ENCODE data around the gene SYP.

DNA sequence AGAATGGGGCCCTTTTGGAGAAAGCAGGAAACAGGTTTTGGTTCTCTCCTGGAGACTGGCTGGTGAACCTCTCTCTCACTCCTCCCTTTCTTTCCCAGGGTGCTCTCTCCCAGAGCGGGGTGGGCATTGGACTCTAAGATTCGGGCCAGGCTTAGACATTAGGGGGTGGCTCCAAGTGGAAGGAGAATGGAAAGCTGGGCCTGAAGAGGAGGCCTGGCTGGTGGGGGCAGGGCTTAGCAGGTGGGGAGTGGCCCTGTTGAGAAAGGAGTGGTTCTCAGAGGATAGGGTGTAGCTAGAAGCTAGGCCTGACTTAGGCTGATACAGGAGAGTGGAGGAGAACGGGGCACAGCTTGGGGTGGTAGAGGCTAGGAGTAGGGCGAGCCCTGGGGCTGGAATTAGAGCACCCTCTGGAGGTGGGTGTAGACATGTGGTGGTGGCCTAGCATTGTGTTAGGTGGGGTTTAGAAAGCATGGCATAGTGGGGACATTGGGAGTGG, 22.6 kb downstream of the SYP start:
- TF ChIP-seq, protein P1, sequence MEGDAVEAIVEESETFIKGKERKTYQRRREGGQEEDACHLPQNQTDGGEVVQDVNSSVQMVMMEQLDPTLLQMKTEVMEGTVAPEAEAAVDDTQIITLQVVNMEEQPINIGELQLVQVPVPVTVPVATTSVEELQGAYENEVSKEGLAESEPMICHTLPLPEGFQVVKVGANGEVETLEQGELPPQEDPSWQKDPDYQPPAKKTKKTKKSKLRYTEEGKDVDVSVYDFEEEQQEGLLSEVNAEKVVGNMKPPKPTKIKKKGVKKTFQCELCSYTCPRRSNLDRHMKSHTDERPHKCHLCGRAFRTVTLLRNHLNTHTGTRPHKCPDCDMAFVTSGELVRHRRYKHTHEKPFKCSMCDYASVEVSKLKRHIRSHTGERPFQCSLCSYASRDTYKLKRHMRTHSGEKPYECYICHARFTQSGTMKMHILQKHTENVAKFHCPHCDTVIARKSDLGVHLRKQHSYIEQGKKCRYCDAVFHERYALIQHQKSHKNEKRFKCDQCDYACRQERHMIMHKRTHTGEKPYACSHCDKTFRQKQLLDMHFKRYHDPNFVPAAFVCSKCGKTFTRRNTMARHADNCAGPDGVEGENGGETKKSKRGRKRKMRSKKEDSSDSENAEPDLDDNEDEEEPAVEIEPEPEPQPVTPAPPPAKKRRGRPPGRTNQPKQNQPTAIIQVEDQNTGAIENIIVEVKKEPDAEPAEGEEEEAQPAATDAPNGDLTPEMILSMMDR (IDR thresholded peaks at IDR 0.05 in 8 of 11, conservative IDR thresholded peaks at IDR 0.05 in 3 of 11), result peak in 3 of 11 experiments; percentile 29 to 37 (median 33)
- TF ChIP-seq POLR2AphosphoS5 (IDR thresholded peaks at IDR 0.05), result no peak
- no peak for TF ChIP-seq POLR2A (IDR thresholded peaks at IDR 0.05)

All from spleen (tissue), 7 donors.